Lung (tissue), 12 donors: ENCODE measurements around the gene PAH. TPM values are rescaled to one million over a fixed set of nuclear protein-coding genes. Genes with fewer than 3 reads are reported as not detected.
A peak's percentile ranks its signal among the peaks of the same experiment; 100 is the strongest.

Experiments used
- ATAC-seq: fragments of 200-7000 bp; cut with Tn5 transposase; one replicate; pipeline ENCODE4 v1.9.1; 2020; ENCODE audit warnings: moderate number of reproducible peaks; ENCODE audit not compliant: insufficient read depth, low FRiP score
- DNase-seq, 3 donors: peaks; one replicate each; pipeline ENCODE4 v3.0.0-alpha.2; 2013 to 2017
- H3K27ac ChIP-seq, 2 donors: one replicate each; pipeline ENCODE4 v1.5.1; 2013; ENCODE audit warnings: mild to moderate bottlenecking in 2 of 2, moderate library complexity in 2 of 2, control low read depth in 1 of 2, inconsistent platforms in 1 of 2, low read depth in 1 of 2, low read length in 1 of 2
- H3K27me3 ChIP-seq, 3 donors: one replicate each; pipeline ENCODE4 v1.5.1; 2013; ENCODE audit warnings: low read length in 2 of 3; ENCODE audit not compliant: control insufficient read depth in 3 of 3, insufficient read depth in 3 of 3
- H3K36me3 ChIP-seq, 4 donors: one replicate each; pipeline ENCODE4 v1.5.1; 2013; ENCODE audit warnings: low read length in 4 of 4, mild to moderate bottlenecking in 1 of 4, moderate library complexity in 1 of 4; ENCODE audit not compliant: control insufficient read depth in 4 of 4, insufficient read depth in 4 of 4
- H3K4me1 ChIP-seq, 5 donors: one replicate each; pipeline ENCODE4 v1.5.1; 2013; ENCODE audit warnings: low read length in 5 of 5, mild to moderate bottlenecking in 2 of 5, moderate library complexity in 1 of 5; ENCODE audit not compliant: control insufficient read depth in 5 of 5, insufficient read depth in 5 of 5
- H3K4me3 ChIP-seq: one replicate; pipeline ENCODE4 v1.5.1; 2013; ENCODE audit warnings: mild to moderate bottlenecking, control low read depth, moderate library complexity
- H3K9ac ChIP-seq, 2 donors: one replicate each; pipeline ENCODE4 v1.5.1; 2013; ENCODE audit warnings: low read length in 2 of 2, control low read depth in 1 of 2; ENCODE audit not compliant: insufficient read depth in 1 of 2
- H3K9me3 ChIP-seq, 4 donors: one replicate each; pipeline ENCODE4 v1.5.1; 2013; ENCODE audit warnings: low read length in 3 of 4, mild to moderate bottlenecking in 1 of 4, moderate library complexity in 1 of 4; ENCODE audit not compliant: control insufficient read depth in 4 of 4, insufficient read depth in 3 of 4
- CTCF ChIP-seq: IDR thresholded peaks from 2 replicates; pipeline ENCODE4 v1.5.1; 2012; ENCODE audit warnings: mild to moderate bottlenecking; ENCODE audit errors: control extremely low read depth, extremely low read depth
- WGBS, 2 donors: extraction: QIAGEN DNeasy Blood & Tissue Kit; methylation state at CpG; one replicate each; pipeline ENCODE4 v1.1.7; 2013; 5-methylcytosine and 5-hydroxymethylcytosine counted together
- polyA plus RNA-seq, 2 donors: library from polyadenylated mRNA; stranded (reverse); fragments of 200-250 nt; gene quantifications; one replicate each; pipeline ENCODE4 v1.2.1, GENCODE V29; 2013
- total RNA-seq, 2 donors: library from RNA; depleted of rRNA in 1 of 2; stranded (reverse); fragments of >200 nt in 1 of 2; gene quantifications; one replicate each; pipeline ENCODE4 v1.2.1, GENCODE V29; 2014 to 2021
- donor health status: control.
- donor health status: control.
- donor health status: Bipolar disorder and iron deficiency.
- donor health status: healthy.
- donor health status: DM: yes; HTN: yes; CAD: no.

The PAH gene
- total and polyA plus RNA-seq, 4 donors = 0.06 to 0.64 (median 0.57) TPM; not detected in 1

GRCh38 chr12:102958830-102959176 is 41.8 kb upstream of the PAH start:
- Histone ChIP-seq H3K4me1 (peaks cover 0 to 14% (median 0%) of the 10 kb centered on the region in 5 donors), H3K4me3 (no peak overlapping the region), H3K27ac (no peak overlapping the region), H3K9me3 (peaks cover 2 to 11% (median 4%) of the 10 kb centered on the region in 4 donors), H3K36me3 (no peaks in the 10 kb centered on the region), H3K9ac (no peak overlapping the region), H3K27me3 (peaks cover 22 to 85% (median 81%) of the 10 kb centered on the region in 3 donors)
- TF ChIP-seq CTCF = no peak
- WGBS, 2 donors = 2 to 4% methylated on average over 15 of the region's 15 CpGs
- no peak for ATAC-seq
- DNase-seq = no peak

DNA sequence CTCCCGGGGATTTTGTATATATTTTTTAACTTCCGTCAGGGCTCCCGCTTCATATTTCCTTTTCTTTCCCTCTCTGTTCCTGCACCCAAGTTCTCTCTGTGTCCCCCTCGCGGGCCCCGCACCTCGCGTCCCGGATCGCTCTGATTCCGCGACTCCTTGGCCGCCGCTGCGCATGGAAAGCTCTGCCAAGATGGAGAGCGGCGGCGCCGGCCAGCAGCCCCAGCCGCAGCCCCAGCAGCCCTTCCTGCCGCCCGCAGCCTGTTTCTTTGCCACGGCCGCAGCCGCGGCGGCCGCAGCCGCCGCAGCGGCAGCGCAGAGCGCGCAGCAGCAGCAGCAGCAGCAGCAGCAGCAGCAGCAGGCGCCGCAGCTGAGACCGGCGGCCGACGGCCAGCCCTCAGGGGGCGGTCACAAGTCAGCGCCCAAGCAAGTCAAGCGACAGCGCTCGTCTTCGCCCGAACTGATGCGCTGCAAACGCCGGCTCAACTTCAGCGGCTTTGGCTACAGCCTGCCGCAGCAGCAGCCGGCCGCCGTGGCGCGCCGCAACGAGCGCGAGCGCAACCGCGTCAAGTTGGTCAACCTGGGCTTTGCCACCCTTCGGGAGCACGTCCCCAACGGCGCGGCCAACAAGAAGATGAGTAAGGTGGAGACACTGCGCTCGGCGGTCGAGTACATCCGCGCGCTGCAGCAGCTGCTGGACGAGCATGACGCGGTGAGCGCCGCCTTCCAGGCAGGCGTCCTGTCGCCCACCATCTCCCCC is 41.2 kb upstream of the PAH start:
- Histone ChIP-seq H3K27ac (no peak overlapping the region), H3K4me1 (peaks cover 0 to 14% (median 0%) of the 10 kb centered on the region in 5 donors), H3K36me3 (no peaks in the 10 kb centered on the region), H3K4me3 (peak overlapping the region; percentile 4), H3K27me3 (peaks cover 22 to 85% (median 81%) of the 10 kb centered on the region in 3 donors), H3K9ac (no peak overlapping the region), H3K9me3 (peaks cover 0 to 7% (median under 1%) of the 10 kb centered on the region in 4 donors)
- WGBS, 2 donors = 2% methylated on average over 68 to 83 of the region's 83 CpGs
- ATAC-seq (no peak), DNase-seq (peak; percentile 59 to 67 (median 64))
- no peak for TF ChIP-seq CTCF

- Histone ChIP-seq H3K27me3 (peaks cover 19 to 85% (median 81%) of the 10 kb centered on the region in 3 donors), H3K9me3 (peaks cover 0 to 7% (median 0%) of the 10 kb centered on the region in 4 donors), H3K4me3 (peak within 1 kb of the TSS; percentile 4), H3K4me1 (peaks cover 0 to 14% (median 0%) of the 10 kb centered on the region in 5 donors), H3K9ac (no peak within 1 kb of the TSS), H3K27ac (no peak within 1 kb of the TSS), H3K36me3 (no peaks in the 10 kb centered on the region)
- peak; percentile 26 to 57 (median 49) for DNase-seq
- 1 to 4% methylated on average over 47 to 52 of the region's 52 CpGs for WGBS, 2 donors
- no peak for ATAC-seq
- TF ChIP-seq CTCF = no peak
These were observed 40.5 kb upstream of the PAH start, which contains the start of gene ASCL1 for GRCh38 chr12:102957339-102958050. Gene ASCL1, plus strand, starts transcription at chr12:102957674. Its CDS starts 571 bp downstream, at chr12:102958245.
